PFSK-1 (cell line): Measurements from ENCODE around the gene OR6N1.

Experiments used
- POLR2AphosphoS5 ChIP-seq: IDR thresholded peaks from 2 replicates; pipeline ENCODE4 v1.6.1; 2012; ENCODE audit warnings: low read depth, mild to moderate bottlenecking, control low read depth, low read length, moderate library complexity
- REST ChIP-seq, 2 experiments: IDR thresholded peaks; 2 replicates each; pipeline versions ENCODE4 v1.6.1 to v1.8.0; 2011 to 2012; ENCODE audit warnings: low read depth in 2 of 2, low read length in 2 of 2, control low read depth in 1 of 2, inconsistent platforms in 1 of 2, mild to moderate bottlenecking in 1 of 2, moderate library complexity in 1 of 2; ENCODE audit not compliant: insufficient read depth in 1 of 2
- TAF1 ChIP-seq: IDR thresholded peaks from 2 replicates; pipeline ENCODE4 v1.6.1; 2012; ENCODE audit warnings: low read length, control low read depth, borderline replicate concordance; ENCODE audit not compliant: insufficient read depth

GRCh38 chr1:158809256-158809655, 37.3 kb upstream of the OR6N1 start:
- TF ChIP-seq POLR2AphosphoS5 (no peak), TAF1 (no peak), REST (IDR thresholded peaks at IDR 0.05; ENCODE audit: insufficient read depth in 1 of 2, low read depth in 2 of 2, low read length in 2 of 2) (no peak)
